Central memory CD8-positive, alpha-beta T cell (primary cell): ENCODE results near the gene TMEM184A.

Experiments used
- ATAC-seq: fragments of 150-1000 bp; cut with Tn5 transposase; replicated peaks from 2 replicates; pipeline ENCODE4 v1.10.0; 2022; ENCODE audit warnings: mild to moderate bottlenecking, moderate FRiP score, moderate number of reproducible peaks; ENCODE audit not compliant: poor library complexity, severe bottlenecking; ENCODE audit errors: extremely low read depth
- DNase-seq, 2 donors: peaks; one replicate each; pipeline ENCODE4 v3.0.0; 2021; ENCODE audit warnings: low spot score in 2 of 2
- H3K27ac Mint-ChIP-seq: one replicate; pipeline ENCODE4 v1.8.0; 2022; ENCODE audit warnings: low read depth, mild to moderate bottlenecking, moderate library complexity, mixed read lengths
- H3K27me3 Mint-ChIP-seq: one replicate; pipeline ENCODE4 v1.8.0; 2022; ENCODE audit warnings: mixed read lengths
- H3K36me3 Mint-ChIP-seq: one replicate; pipeline ENCODE4 v1.8.0; 2022; ENCODE audit warnings: mild to moderate bottlenecking, moderate library complexity, mixed read lengths; ENCODE audit not compliant: insufficient read depth
- H3K4me1 Mint-ChIP-seq: one replicate; pipeline ENCODE4 v1.8.0; 2022; ENCODE audit warnings: mixed read lengths
- H3K4me3 Mint-ChIP-seq: one replicate; pipeline ENCODE4 v1.8.0; 2022; ENCODE audit warnings: mild to moderate bottlenecking, moderate library complexity, mixed read lengths
- H3K9me3 Mint-ChIP-seq: one replicate; pipeline ENCODE4 v1.8.0; 2022; ENCODE audit warnings: mixed read lengths

The TMEM184A gene

GRCh38 chr7:1542841-1543747 is 12.9 kb downstream of the TMEM184A start:
- Mint-ChIP-seq H3K27ac (no peak overlapping the region), H3K4me1 (no peaks in the 10 kb centered on the region), H3K27me3 (no peaks in the 10 kb centered on the region), H3K36me3 (peaks cover 38% of the 10 kb centered on the region), H3K4me3 (no peak overlapping the region), H3K9me3 (no peaks in the 10 kb centered on the region)
- no peak for DNase-seq
- ATAC-seq: no peak

DNA sequence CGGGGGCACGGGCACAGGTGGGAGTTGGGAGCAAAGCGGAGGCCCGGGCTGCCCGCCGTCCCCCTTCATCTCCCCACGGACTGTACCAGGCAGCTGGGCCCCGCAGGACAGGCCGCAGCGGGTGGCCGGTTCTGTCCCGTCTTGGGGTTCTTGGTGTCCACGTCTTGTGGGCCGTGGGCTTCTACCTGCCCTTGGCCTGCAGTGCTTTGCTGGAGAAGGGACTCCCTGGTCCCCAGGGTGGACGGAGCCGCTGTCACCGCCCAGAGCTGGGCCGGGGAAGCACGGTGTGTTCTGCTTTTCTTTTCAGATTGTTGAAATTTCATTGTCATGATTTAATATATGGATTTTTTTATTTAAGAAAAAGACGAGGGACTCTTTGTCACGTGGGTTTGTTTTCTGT is 13.7 kb downstream of the TMEM184A start:
- Mint-ChIP-seq H3K9me3 (no peaks in the 10 kb centered on the region), H3K4me3 (no peak overlapping the region), H3K27me3 (no peaks in the 10 kb centered on the region), H3K36me3 (peaks cover 37% of the 10 kb centered on the region), H3K27ac (no peak overlapping the region), H3K4me1 (no peaks in the 10 kb centered on the region)
- no peak for DNase-seq
- no peak for ATAC-seq

GRCh38 chr7:1541431-1542162 is 14.4 kb downstream of the TMEM184A start:
- Mint-ChIP-seq H3K4me1 (no peaks in the 10 kb centered on the region), H3K9me3 (no peaks in the 10 kb centered on the region), H3K4me3 (no peak overlapping the region), H3K36me3 (peaks cover 37% of the 10 kb centered on the region), H3K27ac (no peak overlapping the region), H3K27me3 (no peaks in the 10 kb centered on the region)
- no peak for ATAC-seq
- DNase-seq: no peak

DNA sequence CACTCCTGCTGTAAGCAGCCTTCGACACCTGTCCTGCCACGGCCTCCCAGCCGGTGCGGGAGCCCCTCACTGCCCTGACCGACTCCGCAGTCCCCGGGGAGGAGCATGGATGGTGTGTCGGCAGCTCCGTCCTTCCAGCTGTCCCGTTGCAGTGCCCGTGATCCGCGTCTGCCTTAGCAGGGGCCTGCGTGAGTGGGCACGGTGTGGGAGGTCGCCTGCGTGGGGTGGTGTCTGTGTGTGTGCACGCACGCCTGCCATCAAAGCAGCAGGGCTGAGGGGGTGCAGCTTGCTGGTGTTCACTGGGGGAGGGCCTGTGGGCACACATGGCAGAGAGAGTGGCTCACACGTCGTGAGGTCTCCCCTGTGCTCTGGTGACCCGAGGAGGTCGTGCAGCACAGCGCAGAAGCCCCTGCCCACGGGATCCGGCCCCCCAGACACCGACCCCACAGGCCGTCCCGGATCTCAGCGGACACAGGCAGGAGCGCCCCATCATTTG is 15.2 kb downstream of the TMEM184A start:
- H3K9me3 Mint-ChIP-seq: no peaks in the 10 kb centered on the region
- peaks cover 41% of the 10 kb centered on the region for H3K36me3 Mint-ChIP-seq
- ATAC-seq (no peak), DNase-seq (no peak)
- no peaks in the 10 kb centered on the region for H3K4me1 Mint-ChIP-seq
- H3K27me3 Mint-ChIP-seq: no peaks in the 10 kb centered on the region
- H3K4me3 Mint-ChIP-seq: no peak overlapping the region
- H3K27ac Mint-ChIP-seq: no peak overlapping the region

DNA sequence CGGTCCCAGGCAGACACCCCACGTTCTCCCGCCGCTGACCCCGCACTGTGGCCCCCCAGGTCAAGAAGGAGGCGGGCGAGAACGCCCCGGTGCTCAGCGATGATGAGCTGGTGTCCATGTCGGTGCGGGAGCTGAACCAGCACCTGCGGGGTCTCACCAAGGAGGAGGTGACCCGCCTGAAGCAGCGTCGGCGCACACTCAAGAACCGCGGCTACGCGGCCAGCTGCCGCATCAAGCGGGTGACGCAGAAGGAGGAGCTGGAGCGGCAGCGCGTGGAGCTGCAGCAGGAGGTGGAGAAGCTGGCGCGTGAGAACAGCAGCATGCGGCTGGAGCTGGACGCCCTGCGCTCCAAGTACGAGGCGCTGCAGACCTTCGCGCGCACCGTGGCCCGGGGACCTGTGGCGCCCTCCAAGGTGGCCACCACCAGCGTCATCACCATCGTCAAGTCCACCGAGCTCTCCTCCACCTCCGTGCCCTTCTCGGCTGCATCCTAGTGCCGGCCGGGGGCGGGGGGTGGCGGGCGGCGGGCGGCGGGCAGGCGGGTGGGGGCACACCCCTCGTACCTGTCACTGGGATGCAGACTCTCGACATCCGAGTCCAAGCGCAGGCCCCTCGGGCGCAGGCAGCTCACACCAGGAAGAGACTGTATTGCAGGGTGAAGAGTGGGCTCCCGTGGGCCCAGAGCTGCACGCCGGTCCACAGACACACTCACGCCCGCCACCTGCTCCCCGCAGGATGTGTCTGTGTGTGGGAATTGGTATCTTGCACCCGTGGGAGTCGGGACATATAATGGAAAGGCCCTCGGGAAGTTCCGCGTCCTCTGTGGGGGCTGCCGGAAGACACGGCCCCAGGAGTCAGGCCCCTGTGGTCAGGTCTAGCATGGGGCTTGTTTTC is 15.9 kb downstream of the TMEM184A start:
- Mint-ChIP-seq H3K27ac (no peak overlapping the region), H3K4me3 (peak overlapping the region; percentile 23), H3K4me1 (no peaks in the 10 kb centered on the region), H3K27me3 (no peaks in the 10 kb centered on the region), H3K9me3 (no peaks in the 10 kb centered on the region), H3K36me3 (peaks cover 39% of the 10 kb centered on the region)
- ATAC-seq: no peak
- DNase-seq: no peak

- Mint-ChIP-seq H3K36me3 (peaks cover 33% of the 10 kb centered on the region), H3K4me3 (peak overlapping the region; percentile 23), H3K4me1 (no peaks in the 10 kb centered on the region), H3K27me3 (no peaks in the 10 kb centered on the region), H3K27ac (no peak overlapping the region), H3K9me3 (no peaks in the 10 kb centered on the region)
- ATAC-seq: no peak
- DNase-seq: no peak
Measured at GRCh38 chr7:1539181-1539881, 16.7 kb downstream of the TMEM184A start.

- DNase-seq (no peak), ATAC-seq (no peak)
- H3K9me3 Mint-ChIP-seq: no peaks in the 10 kb centered on the region
- H3K27ac Mint-ChIP-seq: no peak overlapping the region
- peaks cover under 1% of the 10 kb centered on the region for H3K4me1 Mint-ChIP-seq
- H3K36me3 Mint-ChIP-seq: peaks cover 29% of the 10 kb centered on the region
- no peak overlapping the region for H3K4me3 Mint-ChIP-seq
- no peaks in the 10 kb centered on the region for H3K27me3 Mint-ChIP-seq
Measured at GRCh38 chr7:1538544-1539180, 17.3 kb downstream of the TMEM184A start.

- Mint-ChIP-seq H3K4me1 (peaks cover 9% of the 10 kb centered on the region), H3K36me3 (peaks cover 28% of the 10 kb centered on the region), H3K4me3 (no peak overlapping the region), H3K27me3 (no peaks in the 10 kb centered on the region), H3K9me3 (no peaks in the 10 kb centered on the region), H3K27ac (no peak overlapping the region)
- ATAC-seq: no peak
- no peak for DNase-seq
Measured at GRCh38 chr7:1537535-1538412, 18.2 kb downstream of the TMEM184A start.

DNA sequence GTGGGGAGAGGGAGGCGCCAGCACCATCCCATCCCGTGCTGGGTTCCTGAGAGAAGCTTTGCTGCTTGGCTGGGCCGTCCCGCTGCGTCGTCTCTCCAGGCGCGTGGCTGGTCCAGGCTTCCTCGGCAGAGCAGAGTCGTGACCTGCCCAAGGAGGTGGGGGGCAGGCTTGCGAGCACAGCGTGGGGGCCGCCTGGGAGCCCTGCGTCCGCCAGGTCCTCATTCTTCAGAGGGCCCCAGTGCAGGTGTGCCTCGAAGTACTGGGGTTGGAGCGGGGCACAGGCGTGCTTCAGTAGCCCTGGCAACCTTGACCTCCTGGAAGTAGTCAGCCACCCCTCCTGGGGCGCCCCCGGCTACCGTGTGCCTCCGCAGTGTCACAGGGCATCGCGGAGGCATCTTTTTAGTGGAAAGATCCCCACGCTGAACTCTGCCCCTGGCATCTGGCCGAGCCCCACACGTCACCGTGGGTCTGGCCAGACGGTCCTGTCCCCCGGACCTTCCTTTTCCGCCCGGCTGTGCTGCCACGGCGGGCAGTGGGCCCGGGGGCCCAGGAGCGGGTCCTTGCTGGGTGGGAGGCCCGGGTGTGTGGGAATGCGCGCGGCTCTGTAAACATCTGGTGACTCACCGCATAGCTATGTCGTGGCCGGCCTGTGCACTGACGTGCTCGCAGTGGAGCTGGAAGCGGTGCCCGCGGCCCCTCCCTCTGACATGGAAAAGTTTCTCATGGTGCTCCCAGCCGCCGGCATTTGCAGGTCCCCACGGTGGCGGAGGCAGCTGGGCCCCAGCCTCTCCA is 19.1 kb downstream of the TMEM184A start:
- Mint-ChIP-seq H3K4me3 (no peak overlapping the region), H3K9me3 (no peaks in the 10 kb centered on the region), H3K27me3 (no peaks in the 10 kb centered on the region), H3K4me1 (peaks cover 18% of the 10 kb centered on the region), H3K36me3 (peaks cover 25% of the 10 kb centered on the region), H3K27ac (no peak overlapping the region)
- DNase-seq (no peak), ATAC-seq (no peak)

DNA sequence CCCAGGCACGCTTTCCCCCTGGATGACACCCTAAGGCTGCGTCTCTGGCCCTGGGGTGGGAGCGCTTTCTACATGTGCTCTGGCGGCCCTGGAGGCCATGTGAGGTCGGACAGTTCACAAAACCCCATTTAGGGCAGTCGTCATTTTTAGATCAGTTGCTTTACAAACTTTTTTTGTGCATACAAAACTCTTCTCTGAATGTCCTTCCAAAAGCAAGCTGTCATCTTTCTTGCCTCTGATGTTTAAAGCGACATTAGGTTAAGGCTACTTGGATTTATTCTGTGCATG is 19.6 kb downstream of the TMEM184A start:
- DNase-seq: no peak
- ATAC-seq: no peak
- no peak overlapping the region for H3K4me3 Mint-ChIP-seq
- H3K4me1 Mint-ChIP-seq: peaks cover 23% of the 10 kb centered on the region
- H3K27me3 Mint-ChIP-seq: no peaks in the 10 kb centered on the region
- H3K9me3 Mint-ChIP-seq: no peaks in the 10 kb centered on the region
- H3K27ac Mint-ChIP-seq: no peak overlapping the region
- H3K36me3 Mint-ChIP-seq: peaks cover 26% of the 10 kb centered on the region
